GM12872 (cell line): ENCODE data around the gene LHB.

ENCODE experiments used
- CTCF ChIP-seq: IDR thresholded peaks from 3 replicates; pipeline ENCODE4 v1.5.1; 2011; ENCODE audit warnings: low read depth, mild to moderate bottlenecking, low read length, moderate library complexity; ENCODE audit not compliant: insufficient read depth

The LHB gene

GRCh38 chr19:49016067-49016839 lies 638 bp downstream of the LHB start:
- no peak for TF ChIP-seq CTCF

DNA sequence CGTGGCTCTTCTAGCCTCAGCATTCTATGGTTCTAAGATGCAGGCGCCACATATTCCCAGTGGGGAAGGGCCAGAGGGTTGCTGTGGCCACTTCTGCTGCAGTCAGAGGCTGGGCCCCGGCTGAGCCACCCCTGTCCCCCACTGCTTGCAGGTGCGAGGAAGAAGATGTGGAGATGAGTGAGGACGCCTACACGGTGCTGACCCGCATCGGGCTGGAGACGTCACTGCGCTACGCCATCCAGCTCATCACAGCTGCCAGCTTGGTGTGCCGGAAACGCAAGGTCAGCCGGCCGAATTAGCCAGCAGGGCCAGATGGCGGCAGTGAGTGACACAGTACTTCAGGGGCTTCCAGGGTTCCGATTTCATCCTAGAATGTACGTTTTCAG lies 2.0 kb downstream of the LHB start:
- TF ChIP-seq CTCF = no peak

DNA sequence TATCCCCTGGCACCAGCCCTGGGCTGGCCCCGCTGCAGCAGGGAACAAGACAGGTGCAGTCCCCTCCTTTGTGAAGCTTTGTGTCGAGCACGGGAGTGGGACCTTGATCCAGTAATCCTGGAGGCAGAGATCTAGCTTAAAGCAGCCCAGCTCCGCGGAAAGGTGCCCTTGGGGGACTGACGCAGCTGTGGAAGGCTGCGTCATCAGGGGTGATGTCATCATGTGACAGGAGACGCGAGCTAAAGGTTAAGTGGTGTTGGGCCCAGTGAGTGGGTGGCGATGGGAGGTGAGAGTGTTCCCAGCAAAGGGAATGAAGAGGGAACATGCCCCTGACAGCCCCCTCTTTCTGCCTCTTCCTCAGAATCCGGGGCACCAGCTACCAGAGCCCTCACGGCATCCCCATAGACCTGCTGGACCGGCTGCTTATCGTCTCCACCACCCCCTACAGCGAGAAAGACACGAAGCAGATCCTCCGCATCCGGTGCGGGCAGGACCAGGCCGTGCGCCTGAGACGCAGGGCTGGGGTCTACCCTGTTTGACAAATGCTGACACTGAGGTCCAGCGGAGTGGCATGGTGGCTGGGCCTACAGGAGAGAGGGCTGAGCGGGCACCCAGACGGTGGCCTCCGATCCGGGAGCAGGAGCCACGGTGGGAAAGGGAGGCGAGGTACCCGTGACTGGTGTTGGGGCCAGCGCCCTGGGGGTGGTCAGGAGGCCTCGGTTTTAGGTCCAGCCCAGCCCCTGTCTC lies 2.6 kb downstream of the LHB start:
- TF ChIP-seq CTCF = no peak

- TF ChIP-seq CTCF = no peak
Measured at GRCh38 chr19:49011194-49011593, 5.7 kb downstream of the LHB start.

DNA sequence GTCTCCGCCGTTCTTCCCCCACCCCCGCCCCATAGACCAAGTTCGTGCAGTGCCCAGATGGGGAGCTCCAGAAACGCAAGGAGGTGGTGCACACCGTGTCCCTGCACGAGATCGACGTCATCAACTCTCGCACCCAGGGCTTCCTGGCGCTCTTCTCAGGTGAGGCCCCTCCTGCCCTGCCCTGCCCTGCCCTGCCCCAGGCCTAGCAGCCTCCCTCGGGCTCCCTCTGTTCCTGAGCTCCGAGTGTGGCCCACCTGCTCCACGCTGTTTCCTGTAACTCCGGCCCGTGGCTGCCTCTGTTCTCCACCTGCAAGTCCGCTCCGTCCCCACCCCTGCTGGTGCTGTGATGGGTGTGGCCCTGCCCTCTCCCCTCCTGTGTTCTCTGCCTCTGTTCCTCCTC lies 6.4 kb downstream of the LHB start:
- TF ChIP-seq CTCF = no peak

DNA sequence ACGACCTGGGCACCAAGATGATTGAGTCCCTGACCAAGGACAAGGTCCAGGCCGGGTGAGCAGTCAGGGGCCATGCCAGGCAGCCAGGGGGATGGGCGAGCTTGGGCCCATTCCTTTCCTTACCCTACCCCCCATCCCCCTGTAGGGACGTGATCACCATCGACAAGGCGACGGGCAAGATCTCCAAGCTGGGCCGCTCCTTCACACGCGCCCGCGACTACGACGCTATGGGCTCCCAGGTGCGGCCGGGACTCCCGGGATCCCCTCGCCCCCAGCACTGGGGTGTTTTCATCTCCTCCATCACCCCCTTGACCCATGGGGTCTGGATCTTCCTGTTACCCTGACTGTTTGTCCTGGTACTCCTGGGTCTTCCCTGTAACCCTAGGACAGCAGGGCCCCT lies 7.1 kb downstream of the LHB start:
- TF ChIP-seq CTCF = no peak

DNA sequence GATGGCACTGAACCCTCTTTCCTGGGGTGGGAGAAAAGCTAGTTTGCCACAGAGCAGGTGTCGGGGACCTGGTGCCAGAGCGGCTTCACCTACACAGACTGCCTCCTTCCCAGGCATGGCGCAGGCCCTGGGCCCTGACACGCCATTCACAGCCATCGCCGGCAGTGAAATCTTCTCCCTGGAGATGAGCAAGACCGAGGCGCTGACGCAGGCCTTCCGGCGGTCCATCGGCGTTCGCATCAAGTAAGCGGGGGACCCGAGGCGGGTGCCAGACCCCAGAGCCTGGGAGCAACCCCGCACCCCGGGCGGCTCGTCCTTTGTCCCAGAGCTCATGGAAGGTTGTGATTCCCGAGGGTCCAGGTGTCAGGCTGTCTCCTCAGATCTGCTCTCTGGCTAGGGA lies 10.0 kb downstream of the LHB start:
- no peak for TF ChIP-seq CTCF
